Prostate gland (tissue), 2 donors: ENCODE measurements around the gene KCP.

Source experiments
- CTCF ChIP-seq, 4 experiments: fragments of 200-600 bp in 2 of 4; fragments of 450-650 bp in 2 of 4; sonication (generic) in 2 of 4; IDR thresholded peaks; 1 replicate in 3 of 4; 2 replicates in 1 of 4; pipeline ENCODE4 v1.5.1; 2016 to 2019; ENCODE audit warnings: antibody characterized with exemption in 4 of 4, mild to moderate bottlenecking in 2 of 4, moderate library complexity in 2 of 4
- POLR2A ChIP-seq: fragments of 450-650 bp; IDR thresholded peaks from one replicate; pipeline ENCODE4 v1.6.1; 2016; ENCODE audit warnings: antibody characterized with exemption, mild to moderate bottlenecking
- POLR2AphosphoS5 ChIP-seq: sonication (generic); formaldehyde crosslinking; IDR thresholded peaks from one replicate; pipeline ENCODE4 v1.6.1; 2017; ENCODE audit warnings: antibody characterized with exemption

DNA sequence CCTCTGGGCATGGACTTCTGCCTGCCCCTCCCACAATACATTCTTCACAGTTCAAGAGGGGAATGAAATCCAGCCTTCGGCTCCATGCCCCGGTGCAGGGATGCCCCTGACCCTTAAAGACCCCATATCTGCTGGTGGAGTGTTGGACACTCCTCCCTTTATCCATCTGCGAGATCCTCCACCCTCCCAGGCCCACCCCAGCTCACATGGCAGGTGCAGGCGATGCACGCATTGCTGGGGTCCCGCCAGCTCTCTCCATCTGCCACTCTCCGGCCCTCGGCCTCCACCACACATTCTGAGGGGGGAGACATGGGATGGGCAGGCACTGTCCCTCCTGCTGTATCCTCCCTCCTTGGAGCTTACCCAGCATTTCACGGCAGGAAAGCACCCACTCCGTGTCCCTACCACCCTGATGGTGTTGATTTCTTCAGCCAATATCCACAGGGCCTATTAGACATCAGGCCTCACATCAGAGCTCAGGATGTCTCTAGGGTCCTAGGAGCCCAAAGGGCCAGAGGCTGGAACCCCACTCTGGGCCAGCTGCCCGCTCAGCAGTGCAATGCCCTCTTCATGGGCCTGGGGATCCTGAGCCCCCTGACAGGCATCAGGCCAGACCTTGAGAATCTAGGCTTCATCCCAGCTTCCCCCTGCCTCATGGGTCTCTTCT lies 29.6 kb downstream of the KCP start:
- no peak for TF ChIP-seq CTCF (IDR thresholded peaks at IDR 0.05)
- no peak for TF ChIP-seq POLR2A
- TF ChIP-seq POLR2AphosphoS5 = no peak
